Measurements from ENCODE around the gene LAPTM5. TPM values are rescaled to one million over a fixed set of nuclear protein-coding genes. Genes with fewer than 3 reads are reported as not detected.

The LAPTM5 gene
- total RNA-seq, 1 experiment from 2014 or later, result 0.15 TPM

DNA sequence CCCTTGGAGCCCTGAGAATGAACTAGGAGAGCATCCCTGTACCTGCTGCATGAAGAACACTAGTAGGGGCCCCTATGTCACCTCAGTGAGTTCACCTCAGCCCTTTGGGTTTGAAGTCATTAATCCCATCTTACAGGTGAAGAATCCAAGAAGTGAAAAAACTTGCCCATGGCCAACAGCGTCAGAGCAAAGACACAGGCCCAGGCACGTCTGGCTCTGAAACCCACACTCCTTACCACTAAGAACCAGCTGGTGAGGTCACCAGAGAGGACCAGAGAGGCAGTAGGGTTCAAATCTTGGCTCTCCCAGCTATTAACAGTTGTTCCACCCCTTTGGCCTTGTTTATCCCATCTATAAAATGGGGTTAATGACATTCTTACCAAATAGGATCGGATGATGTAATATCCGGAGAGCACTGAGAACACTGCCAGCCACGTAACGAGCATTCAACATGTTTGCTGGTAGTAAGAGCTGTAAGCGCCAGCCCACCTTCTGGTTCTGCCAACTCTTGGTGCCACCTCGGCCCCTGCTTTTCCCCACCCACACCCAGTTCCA is 43.0 kb downstream of the LAPTM5 start:
- no peak overlapping the region for H4K8ac ChIP-seq (replicated peaks; ENCODE audit: insufficient read length, low read depth, low read length)
- no peaks in the 10 kb centered on the region for H4K20me1 ChIP-seq (ENCODE audit: control insufficient read depth, insufficient read depth, insufficient read length)
- H3K23me2 ChIP-seq (ENCODE audit: insufficient read length, low read depth, low read length, poor library complexity, severe bottlenecking), result peaks cover 9% of the 10 kb centered on the region
- H3K56ac ChIP-seq (ENCODE audit: insufficient read length, low read depth, low read length), result no peak overlapping the region
- peaks cover 14% of the 10 kb centered on the region for H3K27me3 Mint-ChIP-seq (ENCODE audit: low read depth)
- H2BK12ac ChIP-seq (ENCODE audit: insufficient read length, low read depth, low read length), result no peak overlapping the region
- no peak overlapping the region for H3K4ac ChIP-seq (ENCODE audit: low read depth, low read length)
- H3K27me3 ChIP-seq (ENCODE audit: insufficient read depth, low read length), result no peaks in the 10 kb centered on the region
- no peak for DNase-seq
- H2AK5ac ChIP-seq (ENCODE audit: insufficient read length, low read length), result no peak overlapping the region
- no peaks in the 10 kb centered on the region for H3K9me3 ChIP-seq (ENCODE audit: control insufficient read depth, low read depth, low read length)
- H3K27ac ChIP-seq (ENCODE audit: insufficient read length, low read depth, low read length), result no peak overlapping the region
- peaks cover 4 to 14% (median 9%) of the 10 kb centered on the region in 3 experiments; a peak in 5 of 7 replicates for H3K36me3 Mint-ChIP-seq (ENCODE audit: insufficient read depth in 1 of 3, low read depth in 3 of 3)
- no peak overlapping the region for H2AFZ ChIP-seq (ENCODE audit: low read length)
- H4K91ac ChIP-seq (ENCODE audit: insufficient read length, low read depth, low read length), result no peak overlapping the region
- no peak overlapping the region for H4K5ac ChIP-seq (ENCODE audit: insufficient read length, low read depth, low read length)
- peaks cover 23 to 25% of the 10 kb centered on the region in 2 experiments for H3K9me3 Mint-ChIP-seq
- no peak overlapping the region for H2BK20ac ChIP-seq (ENCODE audit: low read depth, low read length, poor library complexity, severe bottlenecking)
- TF ChIP-seq, protein P1, sequence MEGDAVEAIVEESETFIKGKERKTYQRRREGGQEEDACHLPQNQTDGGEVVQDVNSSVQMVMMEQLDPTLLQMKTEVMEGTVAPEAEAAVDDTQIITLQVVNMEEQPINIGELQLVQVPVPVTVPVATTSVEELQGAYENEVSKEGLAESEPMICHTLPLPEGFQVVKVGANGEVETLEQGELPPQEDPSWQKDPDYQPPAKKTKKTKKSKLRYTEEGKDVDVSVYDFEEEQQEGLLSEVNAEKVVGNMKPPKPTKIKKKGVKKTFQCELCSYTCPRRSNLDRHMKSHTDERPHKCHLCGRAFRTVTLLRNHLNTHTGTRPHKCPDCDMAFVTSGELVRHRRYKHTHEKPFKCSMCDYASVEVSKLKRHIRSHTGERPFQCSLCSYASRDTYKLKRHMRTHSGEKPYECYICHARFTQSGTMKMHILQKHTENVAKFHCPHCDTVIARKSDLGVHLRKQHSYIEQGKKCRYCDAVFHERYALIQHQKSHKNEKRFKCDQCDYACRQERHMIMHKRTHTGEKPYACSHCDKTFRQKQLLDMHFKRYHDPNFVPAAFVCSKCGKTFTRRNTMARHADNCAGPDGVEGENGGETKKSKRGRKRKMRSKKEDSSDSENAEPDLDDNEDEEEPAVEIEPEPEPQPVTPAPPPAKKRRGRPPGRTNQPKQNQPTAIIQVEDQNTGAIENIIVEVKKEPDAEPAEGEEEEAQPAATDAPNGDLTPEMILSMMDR (conservative IDR thresholded peaks at IDR 0.05), result no peak
- no peak overlapping the region for H3K4me3 Mint-ChIP-seq
- H3K4me1 Mint-ChIP-seq, result peaks cover 0 to 4% of the 10 kb centered on the region in 2 experiments; a peak in 1 of 4 replicates
- H3K9ac ChIP-seq (ENCODE audit: extremely low read depth, insufficient read length, low read length), result no peak overlapping the region
- no peak overlapping the region for H2BK120ac ChIP-seq (ENCODE audit: low read depth, low read length, poor library complexity, severe bottlenecking)
- no peak overlapping the region for H3T11ph ChIP-seq (ENCODE audit: low read length)
- H2BK15ac ChIP-seq (ENCODE audit: low read depth, low read length), result no peak overlapping the region
- WGBS (ENCODE audit: extremely low coverage, insufficient read length, low lambda C conversion rate), result no CpG with 5 or more reads among the region's 8 CpGs
- no peaks in the 10 kb centered on the region for H3K4me1 ChIP-seq (ENCODE audit: insufficient read depth, low read length)
- no peak overlapping the region for H3K14ac ChIP-seq (ENCODE audit: insufficient read depth, low read length)
- no peaks in the 10 kb centered on the region for H3K79me2 ChIP-seq (ENCODE audit: insufficient read depth, low read length)
- H3K4me2 ChIP-seq (ENCODE audit: insufficient read depth, insufficient read length, low read length), result no peak overlapping the region
- H3K79me1 ChIP-seq (ENCODE audit: insufficient read depth, low read depth, low read length, poor library complexity, severe bottlenecking), result no peaks in the 10 kb centered on the region
- no peak overlapping the region for H3K23ac ChIP-seq (ENCODE audit: insufficient read length, low read depth, low read length)
- H3K18ac ChIP-seq (ENCODE audit: insufficient read length, low read depth, low read length), result no peak overlapping the region
- H3K27ac Mint-ChIP-seq, result no peak overlapping the region
- no peak overlapping the region for H2BK5ac ChIP-seq (ENCODE audit: insufficient read length, low read length)
